Mesenchymal stem cell (in vitro differentiated cells and primary cell): Measurements from ENCODE around the gene IL17RD.

ENCODE experiments used
- DNase-seq: peaks from one replicate; pipeline ENCODE4 v3.0.0-alpha.2; 2013
- H2AFZ ChIP-seq: one replicate; pipeline ENCODE4 v1.6.1; 2013; ENCODE audit warnings: low read depth, mild to moderate bottlenecking, control low read depth, inconsistent platforms, low read length, moderate library complexity
- H2AK5ac ChIP-seq: 2 replicates; pipeline ENCODE4 v1.6.1; 2013; ENCODE audit warnings: low read length, moderate library complexity, mild to moderate bottlenecking, inconsistent platforms; ENCODE audit not compliant: severe bottlenecking
- H2BK120ac ChIP-seq: one replicate; pipeline ENCODE4 v1.6.1; 2013; ENCODE audit warnings: low read depth, mild to moderate bottlenecking, inconsistent platforms, low read length, moderate library complexity
- H2BK12ac ChIP-seq, 2 experiments: one replicate each; pipeline ENCODE4 v1.6.1; 2013; ENCODE audit warnings: inconsistent platforms in 2 of 2, low read length in 2 of 2, mild to moderate bottlenecking in 2 of 2, moderate library complexity in 2 of 2, control low read depth in 1 of 2
- H2BK15ac ChIP-seq: one replicate; pipeline ENCODE4 v1.6.1; 2013; ENCODE audit warnings: mild to moderate bottlenecking, low read depth, inconsistent platforms; ENCODE audit not compliant: poor library complexity, severe bottlenecking
- H2BK5ac ChIP-seq: 2 replicates; pipeline ENCODE4 v1.6.1; 2013; ENCODE audit warnings: low read depth, mild to moderate bottlenecking, low read length, control low read depth, inconsistent platforms; ENCODE audit not compliant: poor library complexity, severe bottlenecking
- H3K14ac ChIP-seq, 2 experiments: one replicate each; pipeline ENCODE4 v1.6.1; 2013; ENCODE audit warnings: inconsistent platforms in 2 of 2, low read length in 2 of 2, control low read depth in 1 of 2, mild to moderate bottlenecking in 1 of 2, moderate library complexity in 1 of 2
- H3K18ac ChIP-seq, 2 experiments: one replicate each; pipeline ENCODE4 v1.6.1; 2013; ENCODE audit warnings: inconsistent platforms in 2 of 2, low read length in 2 of 2, control low read depth in 1 of 2, low read depth in 1 of 2, mild to moderate bottlenecking in 1 of 2
- H3K23ac ChIP-seq, 2 experiments: one replicate each; pipeline ENCODE4 v1.6.1; 2013; ENCODE audit warnings: inconsistent platforms in 2 of 2, low read length in 2 of 2, mild to moderate bottlenecking in 2 of 2, moderate library complexity in 2 of 2, control low read depth in 1 of 2
- H3K27ac ChIP-seq: 2 replicates; pipeline ENCODE4 v1.5.1; 2013; ENCODE audit warnings: mild to moderate bottlenecking, moderate library complexity, low read length, control low read depth, inconsistent platforms; ENCODE audit not compliant: poor library complexity, severe bottlenecking
- H3K27me3 ChIP-seq, 2 experiments: 2 replicates each; pipeline versions ENCODE4 v1.6.1 to v1.7.0; 2013; ENCODE audit warnings: low read length in 2 of 2, mild to moderate bottlenecking in 2 of 2, moderate library complexity in 2 of 2, control low read depth in 1 of 2, inconsistent platforms in 1 of 2; ENCODE audit not compliant: control insufficient read depth in 1 of 2, insufficient read depth in 1 of 2
- H3K36me3 ChIP-seq, 2 experiments: 2 replicates each; pipeline versions ENCODE4 v1.6.1 to v1.7.0; 2013; ENCODE audit warnings: low read length in 2 of 2, control low read depth in 1 of 2, inconsistent platforms in 1 of 2, low read depth in 1 of 2, mild to moderate bottlenecking in 1 of 2; ENCODE audit not compliant: insufficient read depth in 2 of 2, control insufficient read depth in 1 of 2
- H3K4ac ChIP-seq, 2 experiments: one replicate each; pipeline ENCODE4 v1.6.1; 2013; ENCODE audit warnings: inconsistent platforms in 2 of 2, low read length in 2 of 2, mild to moderate bottlenecking in 2 of 2, moderate library complexity in 2 of 2, control low read depth in 1 of 2, low read depth in 1 of 2
- H3K4me1 ChIP-seq: 2 replicates; pipeline ENCODE4 v1.6.1; 2013; ENCODE audit warnings: low read depth, low read length, control low read depth; ENCODE audit not compliant: control insufficient read depth, insufficient read depth
- H3K4me2 ChIP-seq: 2 replicates; pipeline ENCODE4 v1.6.1; 2013; ENCODE audit warnings: low read length, mild to moderate bottlenecking, inconsistent platforms; ENCODE audit not compliant: poor library complexity, severe bottlenecking
- H3K4me3 ChIP-seq, 2 experiments: 2 replicates each; pipeline versions ENCODE4 v1.5.1 to v1.7.0; 2013; ENCODE audit warnings: low read length in 2 of 2, mild to moderate bottlenecking in 2 of 2, control low read depth in 1 of 2, low read depth in 1 of 2; ENCODE audit not compliant: insufficient read depth in 1 of 2
- H3K79me1 ChIP-seq: replicated peaks from 2 replicates; pipeline ENCODE4 v1.6.1; 2013; ENCODE audit warnings: mild to moderate bottlenecking, control low read depth, low read length, inconsistent platforms; ENCODE audit not compliant: poor library complexity, severe bottlenecking
- H3K9ac ChIP-seq: 2 replicates; pipeline ENCODE4 v1.7.0; 2013; ENCODE audit warnings: mild to moderate bottlenecking, low read length, moderate library complexity
- H3K9me3 ChIP-seq: 2 replicates; pipeline ENCODE4 v1.7.0; 2013; ENCODE audit warnings: mild to moderate bottlenecking, low read length; ENCODE audit not compliant: control insufficient read depth
- H4K8ac ChIP-seq: one replicate; pipeline ENCODE4 v1.6.1; 2013; ENCODE audit warnings: inconsistent platforms, mild to moderate bottlenecking, low read length, moderate library complexity
- H4K91ac ChIP-seq: one replicate; pipeline ENCODE4 v1.6.1; 2013; ENCODE audit warnings: mild to moderate bottlenecking, low read length, inconsistent platforms
- WGBS: methylation state at CpG from one replicate; pipeline ENCODE4 v1.1.7; 2013; ENCODE audit warnings: mixed read lengths; 5-methylcytosine and 5-hydroxymethylcytosine counted together

IL17RD gene

GRCh38 chr3:57074135-57074534 lies 91.0 kb downstream of the IL17RD start:
- peaks cover 2% of the 10 kb centered on the region for H3K79me1 ChIP-seq
- no peak overlapping the region for H4K91ac ChIP-seq
- H3K23ac ChIP-seq = no peak overlapping the region
- no peak overlapping the region for H2BK15ac ChIP-seq
- H3K36me3 ChIP-seq = peaks cover 0 to 39% of the 10 kb centered on the region in 2 experiments
- WGBS = 91% methylated on average over 4 of the region's 4 CpGs
- H2BK5ac ChIP-seq = no peak overlapping the region
- H3K4me2 ChIP-seq = no peak overlapping the region
- no peak overlapping the region for H3K27ac ChIP-seq
- no peak overlapping the region for H2AFZ ChIP-seq
- no peak overlapping the region for H3K4ac ChIP-seq
- H3K4me1 ChIP-seq = peaks cover 12% of the 10 kb centered on the region
- no peak overlapping the region for H2BK12ac ChIP-seq
- no peak overlapping the region for H3K18ac ChIP-seq
- no peaks in the 10 kb centered on the region for H3K9me3 ChIP-seq
- H2BK120ac ChIP-seq = no peak overlapping the region
- no peak overlapping the region for H3K9ac ChIP-seq
- no peak overlapping the region for H3K4me3 ChIP-seq
- peaks cover 0 to 28% of the 10 kb centered on the region in 2 experiments for H3K27me3 ChIP-seq
- H4K8ac ChIP-seq = no peak overlapping the region
- H2AK5ac ChIP-seq = no peak overlapping the region
- no peak for DNase-seq
- no peak overlapping the region for H3K14ac ChIP-seq

GRCh38 chr3:57073628-57074027 lies 91.5 kb downstream of the IL17RD start:
- WGBS = 100% methylated on average over 2 of the region's 3 CpGs
- H4K8ac ChIP-seq = no peak overlapping the region
- no peak overlapping the region for H2BK5ac ChIP-seq
- no peak overlapping the region for H3K4me2 ChIP-seq
- no peak overlapping the region for H2BK12ac ChIP-seq
- H2BK120ac ChIP-seq = no peak overlapping the region
- peaks cover 0 to 39% of the 10 kb centered on the region in 2 experiments for H3K36me3 ChIP-seq
- H3K4ac ChIP-seq = no peak overlapping the region
- no peak overlapping the region for H3K23ac ChIP-seq
- no peak overlapping the region for H3K14ac ChIP-seq
- H3K4me3 ChIP-seq = no peak overlapping the region
- no peaks in the 10 kb centered on the region for H3K9me3 ChIP-seq
- no peak overlapping the region for H3K18ac ChIP-seq
- H3K27ac ChIP-seq = no peak overlapping the region
- peaks cover 10% of the 10 kb centered on the region for H3K4me1 ChIP-seq
- no peak overlapping the region for H4K91ac ChIP-seq
- H2BK15ac ChIP-seq = no peak overlapping the region
- DNase-seq = no peak
- no peak overlapping the region for H2AK5ac ChIP-seq
- peaks cover 0 to 28% of the 10 kb centered on the region in 2 experiments for H3K27me3 ChIP-seq
- no peak overlapping the region for H3K9ac ChIP-seq
- peaks cover 2% of the 10 kb centered on the region for H3K79me1 ChIP-seq
- no peak overlapping the region for H2AFZ ChIP-seq

DNA sequence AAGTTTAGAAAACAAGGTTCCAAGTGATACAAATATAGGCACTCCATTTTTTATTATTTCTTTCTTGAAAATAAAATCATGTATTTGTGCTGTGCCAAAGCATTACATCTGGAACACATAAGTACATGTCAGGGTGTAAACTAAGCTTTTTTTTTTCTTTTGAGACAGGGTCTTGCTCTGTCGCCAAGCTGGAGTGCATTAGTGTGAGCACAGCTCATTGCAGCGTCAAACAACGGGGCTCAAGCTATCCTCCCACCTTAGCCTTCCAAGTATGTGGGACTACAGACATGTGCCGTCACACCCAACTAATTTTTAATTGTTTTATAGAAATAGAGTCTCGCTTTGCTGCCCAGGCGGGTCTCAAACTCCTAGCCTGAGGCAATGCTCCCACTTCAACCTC lies 95.7 kb downstream of the IL17RD start:
- H2BK120ac ChIP-seq = no peak overlapping the region
- no peak overlapping the region for H4K8ac ChIP-seq
- no peak overlapping the region for H2BK5ac ChIP-seq
- H2BK12ac ChIP-seq = no peak overlapping the region
- no peak overlapping the region for H3K27ac ChIP-seq
- H3K4ac ChIP-seq = no peak overlapping the region
- H4K91ac ChIP-seq = no peak overlapping the region
- WGBS = 80% methylated on average over 5 of the region's 6 CpGs
- H2AK5ac ChIP-seq = no peak overlapping the region
- peak overlapping the region; percentile 67 for H3K9ac ChIP-seq
- no peak overlapping the region for H2AFZ ChIP-seq
- no peak overlapping the region for H3K4me2 ChIP-seq
- H3K79me1 ChIP-seq = no peaks in the 10 kb centered on the region
- no peaks in the 10 kb centered on the region for H3K27me3 ChIP-seq
- H3K18ac ChIP-seq = no peak overlapping the region
- no peak overlapping the region for H3K14ac ChIP-seq
- no peak for DNase-seq
- H3K4me3 ChIP-seq = no peak overlapping the region
- peaks cover 0 to 17% of the 10 kb centered on the region in 2 experiments for H3K36me3 ChIP-seq
- peaks cover 6% of the 10 kb centered on the region for H3K4me1 ChIP-seq
- H3K9me3 ChIP-seq = no peaks in the 10 kb centered on the region
- H3K23ac ChIP-seq = no peak overlapping the region
- no peak overlapping the region for H2BK15ac ChIP-seq

GRCh38 chr3:57068437-57069089 lies 96.6 kb downstream of the IL17RD start:
- peak overlapping the region; percentile 3 for H3K27ac ChIP-seq
- H3K18ac ChIP-seq = no peak overlapping the region
- H2BK12ac ChIP-seq = no peak overlapping the region
- no peak overlapping the region for H2BK5ac ChIP-seq
- no peak overlapping the region for H2AFZ ChIP-seq
- H4K8ac ChIP-seq = no peak overlapping the region
- no peak overlapping the region for H2BK15ac ChIP-seq
- no peak overlapping the region for H3K4me3 ChIP-seq
- no peak overlapping the region for H3K23ac ChIP-seq
- peaks cover 0 to 8% of the 10 kb centered on the region in 2 experiments for H3K36me3 ChIP-seq
- peaks cover 6% of the 10 kb centered on the region for H3K4me1 ChIP-seq
- no peak overlapping the region for H3K14ac ChIP-seq
- peak overlapping the region; percentile 67 for H3K9ac ChIP-seq
- no peaks in the 10 kb centered on the region for H3K9me3 ChIP-seq
- peak; percentile 88 for DNase-seq
- no peak overlapping the region for H3K4ac ChIP-seq
- no peak overlapping the region for H2AK5ac ChIP-seq
- no peaks in the 10 kb centered on the region for H3K79me1 ChIP-seq
- peak overlapping the region; percentile 60 for H3K4me2 ChIP-seq
- H4K91ac ChIP-seq = no peak overlapping the region
- H3K27me3 ChIP-seq = peaks cover 0 to 3% of the 10 kb centered on the region in 2 experiments
- H2BK120ac ChIP-seq = no peak overlapping the region
- 30% methylated on average over 8 of the region's 11 CpGs for WGBS
